VCaP (cell line): ENCODE measurements around the gene DLG2.
"Not testable (repeated sequence)": the region's sequence is repeated elsewhere in the genome, so short reads cannot be mapped to it uniquely, and the experiment has no call there.

Experiments used
- H3K27ac ChIP-seq: fragments of 450-650 bp; 2 replicates; pipeline ENCODE4 v1.5.1; 2017
- TF ChIP-seq, protein P1 (sequence below): fragments of 450-650 bp; conservative IDR thresholded peaks from 2 replicates; pipeline ENCODE4 v1.5.1; 2017; ENCODE audit warnings: mild to moderate bottlenecking, moderate library complexity

The DLG2 gene

GRCh38 chr11:85247797-85248196 lies 379.3 kb downstream of the DLG2 start:
- no peak overlapping the region for H3K27ac ChIP-seq
- TF ChIP-seq, protein P1, sequence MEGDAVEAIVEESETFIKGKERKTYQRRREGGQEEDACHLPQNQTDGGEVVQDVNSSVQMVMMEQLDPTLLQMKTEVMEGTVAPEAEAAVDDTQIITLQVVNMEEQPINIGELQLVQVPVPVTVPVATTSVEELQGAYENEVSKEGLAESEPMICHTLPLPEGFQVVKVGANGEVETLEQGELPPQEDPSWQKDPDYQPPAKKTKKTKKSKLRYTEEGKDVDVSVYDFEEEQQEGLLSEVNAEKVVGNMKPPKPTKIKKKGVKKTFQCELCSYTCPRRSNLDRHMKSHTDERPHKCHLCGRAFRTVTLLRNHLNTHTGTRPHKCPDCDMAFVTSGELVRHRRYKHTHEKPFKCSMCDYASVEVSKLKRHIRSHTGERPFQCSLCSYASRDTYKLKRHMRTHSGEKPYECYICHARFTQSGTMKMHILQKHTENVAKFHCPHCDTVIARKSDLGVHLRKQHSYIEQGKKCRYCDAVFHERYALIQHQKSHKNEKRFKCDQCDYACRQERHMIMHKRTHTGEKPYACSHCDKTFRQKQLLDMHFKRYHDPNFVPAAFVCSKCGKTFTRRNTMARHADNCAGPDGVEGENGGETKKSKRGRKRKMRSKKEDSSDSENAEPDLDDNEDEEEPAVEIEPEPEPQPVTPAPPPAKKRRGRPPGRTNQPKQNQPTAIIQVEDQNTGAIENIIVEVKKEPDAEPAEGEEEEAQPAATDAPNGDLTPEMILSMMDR, result no peak

- H3K27ac ChIP-seq, result no peak overlapping the region
- TF ChIP-seq, protein P1, result no peak
Observed at GRCh38 chr11:85238906-85239305, 388.2 kb downstream of the DLG2 start.

DNA sequence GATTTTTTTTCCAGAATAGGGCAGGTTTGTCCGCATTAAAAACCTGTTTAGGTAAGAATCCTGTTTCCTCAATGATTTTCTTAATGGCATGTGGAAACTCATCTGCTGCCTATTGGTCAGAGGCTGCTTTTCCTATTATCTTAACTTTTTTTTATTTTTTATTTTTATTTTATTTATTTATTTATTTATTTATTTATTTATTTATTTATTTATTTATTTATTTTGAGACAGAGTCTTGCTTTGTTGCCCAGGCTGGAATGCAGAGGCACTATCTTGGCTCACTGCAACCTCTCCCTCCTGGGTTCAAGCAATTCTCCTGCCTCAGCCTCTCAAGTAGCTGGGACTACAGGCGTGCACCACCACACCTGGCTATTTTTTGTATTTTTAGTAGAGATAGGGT lies 389.1 kb downstream of the DLG2 start:
- not testable (repeated sequence) for H3K27ac ChIP-seq

- H3K27ac ChIP-seq, result no peak overlapping the region
- TF ChIP-seq, protein P1, result no peak
Observed at GRCh38 chr11:85236211-85236610, 390.9 kb downstream of the DLG2 start.

- TF ChIP-seq, protein P1, result no peak
- H3K27ac ChIP-seq, result no peak overlapping the region
Observed at GRCh38 chr11:85232559-85232958, 394.6 kb downstream of the DLG2 start.

GRCh38 chr11:85231588-85231987 lies 395.6 kb downstream of the DLG2 start:
- no peak overlapping the region for H3K27ac ChIP-seq
- TF ChIP-seq, protein P1, result no peak

DNA sequence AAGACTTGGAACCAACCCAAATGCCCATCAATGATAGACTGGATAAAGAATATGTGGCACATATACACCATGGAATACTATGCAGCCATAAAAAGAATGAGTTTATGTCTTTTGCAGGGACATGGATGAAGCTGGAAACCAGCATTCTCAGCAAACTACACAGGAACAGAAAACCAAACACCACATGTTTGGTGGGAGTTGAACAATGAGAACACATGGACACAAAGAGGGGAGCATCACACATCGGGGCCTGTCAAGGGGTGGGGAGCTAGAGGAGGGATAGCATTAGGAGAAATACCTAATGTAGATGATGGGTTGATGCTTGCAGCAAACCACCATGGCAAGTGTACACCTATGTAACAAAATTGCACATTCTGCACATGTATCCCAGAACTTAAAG lies 397.4 kb downstream of the DLG2 start:
- not testable (repeated sequence) for H3K27ac ChIP-seq

DNA sequence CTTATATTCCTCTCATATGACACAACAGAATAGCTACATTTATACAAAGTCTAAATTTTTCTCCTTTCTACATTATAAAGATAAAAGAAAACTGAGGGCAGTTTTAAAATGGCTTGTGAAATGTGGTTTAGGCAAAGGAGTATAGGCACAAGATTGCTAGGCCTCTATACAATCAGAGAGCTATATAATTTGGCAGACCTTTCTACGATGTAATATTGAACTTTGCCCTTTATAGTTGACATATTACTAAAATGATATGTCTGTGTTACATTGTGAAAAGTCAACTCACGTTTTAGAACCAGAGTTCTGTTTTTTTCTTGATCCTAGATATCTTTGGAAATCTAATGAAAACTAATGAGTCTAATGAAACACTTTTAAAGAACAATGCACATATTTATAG lies 430.2 kb downstream of the DLG2 start:
- no peak overlapping the region for H3K27ac ChIP-seq
- TF ChIP-seq, protein P1, result no peak

- TF ChIP-seq, protein P1, result no peak
- no peak overlapping the region for H3K27ac ChIP-seq
Observed at GRCh38 chr11:85195934-85196333, 431.2 kb downstream of the DLG2 start.
